ENCODE measurements around the gene TPO. TPM values are rescaled to one million over a fixed set of nuclear protein-coding genes. Genes with fewer than 3 reads are reported as not detected.

TPO gene
- polyA plus RNA-seq, 3 donors = not detected

DNA sequence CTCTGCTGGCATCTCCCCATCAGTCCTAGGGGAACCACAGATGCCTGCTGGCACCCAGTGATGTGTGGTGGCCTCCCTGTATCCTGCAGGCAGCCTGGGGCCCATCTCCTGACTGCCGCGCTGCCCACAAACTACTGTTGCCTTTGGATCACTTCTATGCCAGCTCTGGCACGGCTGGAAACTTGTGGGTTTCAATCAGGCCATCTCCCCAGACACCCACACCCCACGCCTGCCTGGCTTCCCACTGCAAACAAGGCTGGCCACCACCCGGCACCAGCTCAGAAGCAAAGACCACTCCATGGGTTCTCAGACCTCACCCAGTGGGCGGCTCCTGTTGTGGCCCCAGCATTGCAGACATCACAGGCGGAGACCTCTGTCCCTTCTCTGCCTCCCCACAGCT, 15.1 kb upstream of the TPO start:
- no peak for DNase-seq
- Histone ChIP-seq H3K27me3 (ENCODE audit: control insufficient read depth in 2 of 2, insufficient read depth in 2 of 2, low read length in 2 of 2) (no peaks in the 10 kb centered on the region), H3K4me2 (replicated peaks; ENCODE audit: extremely low read depth, low read length, poor library complexity, severe bottlenecking) (no peak overlapping the region), H4K20me1 (ENCODE audit: insufficient read depth, low read length) (no peaks in the 10 kb centered on the region), H3K4me1 (ENCODE audit: control insufficient read depth in 1 of 2, insufficient read depth in 2 of 2, low read length in 2 of 2) (peaks cover 0 to 10% of the 10 kb centered on the region in 2 donors), H3K27ac (ENCODE audit: low read depth in 1 of 2, low read length in 2 of 2) (no peak overlapping the region), H3K4me3 (replicated peaks in 1 of 3; ENCODE audit: low read depth in 2 of 3, low read length in 3 of 3) (no peak overlapping the region), H3K79me2 (ENCODE audit: insufficient read depth, low read length) (no peaks in the 10 kb centered on the region), H2AFZ (ENCODE audit: insufficient read depth, low read depth, low read length, poor library complexity, severe bottlenecking) (no peak overlapping the region), H3K36me3 (replicated peaks in 1 of 2; ENCODE audit: control insufficient read depth in 1 of 2, insufficient read depth in 2 of 2, low read length in 2 of 2) (no peaks in the 10 kb centered on the region), H3K9ac (ENCODE audit: insufficient read depth, low read length, poor library complexity, severe bottlenecking) (no peak overlapping the region), H3K9me3 (replicated peaks in 1 of 2; ENCODE audit: control insufficient read depth in 1 of 2, insufficient read depth in 1 of 2, low read length in 2 of 2) (peaks cover 0 to 9% of the 10 kb centered on the region in 2 donors)
- intact Hi-C loops (cut with micrococcal nuclease) = no loop called here
- H3K36me3 Mint-ChIP-seq = no peaks in the 10 kb centered on the region
- peaks cover 24% of the 10 kb centered on the region for H3K4me1 Mint-ChIP-seq
- 81% methylated on average over 5 of the region's 7 CpGs for WGBS (ENCODE audit: insufficient coverage)
- peaks cover 11 to 18% (median 18%) of the 10 kb centered on the region in 3 donors for H3K27me3 Mint-ChIP-seq (ENCODE audit: low read depth in 3 of 3)
- peaks cover 0 to 22% (median 6%) of the 10 kb centered on the region in 7 donors for H3K9me3 Mint-ChIP-seq
- TF ChIP-seq CTCF (IDR thresholded peaks at IDR 0.05) = no peak
- H3K27ac Mint-ChIP-seq = no peak overlapping the region
- H3K4me3 Mint-ChIP-seq = no peak overlapping the region

DNA sequence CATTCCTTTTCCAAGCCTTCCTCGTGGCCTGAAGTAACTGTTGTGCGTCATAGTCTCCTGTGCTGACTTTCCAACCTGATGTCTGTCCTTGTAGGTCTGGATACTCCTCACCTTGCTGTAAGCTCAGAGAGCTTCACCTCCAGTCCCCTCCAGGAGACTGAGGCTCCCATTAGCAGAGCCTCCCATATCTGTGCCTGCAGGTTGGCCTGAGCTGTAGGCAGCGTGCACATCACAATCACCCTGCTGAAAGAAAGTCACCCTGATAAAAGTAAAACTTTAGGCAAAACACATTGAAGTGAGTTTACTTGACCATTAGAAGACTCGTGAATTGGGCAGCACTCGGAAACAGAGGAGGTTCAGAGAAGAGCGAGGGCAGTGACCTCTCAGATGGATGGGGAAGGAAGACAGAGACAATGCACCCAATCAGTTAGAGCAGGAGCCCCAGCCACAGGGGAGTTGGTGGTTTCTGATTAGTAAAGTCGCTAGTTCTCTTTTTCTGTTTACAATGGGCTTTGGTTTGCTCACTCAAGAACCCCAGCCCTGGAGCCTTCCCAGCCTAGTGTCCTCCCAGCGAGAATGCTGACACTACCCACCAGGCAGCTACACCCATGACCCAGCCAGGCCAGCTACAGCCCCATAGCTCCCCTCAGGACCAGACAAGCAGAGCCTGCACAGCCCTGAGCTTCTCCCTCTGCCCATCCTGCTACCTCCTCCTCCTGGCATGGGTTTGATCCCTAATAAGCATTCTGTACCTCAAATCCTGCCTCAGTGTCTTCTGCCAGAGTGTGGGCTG, 12.1 kb upstream of the TPO start:
- no peak overlapping the region for H2AFZ ChIP-seq (ENCODE audit: insufficient read depth, low read depth, low read length, poor library complexity, severe bottlenecking)
- no peaks in the 10 kb centered on the region for H4K20me1 ChIP-seq (ENCODE audit: insufficient read depth, low read length)
- peaks cover 3 to 23% (median 7%) of the 10 kb centered on the region in 7 donors for H3K9me3 Mint-ChIP-seq
- TF ChIP-seq CTCF (IDR thresholded peaks at IDR 0.05) = no peak
- H3K36me3 Mint-ChIP-seq = no peaks in the 10 kb centered on the region
- H3K9me3 ChIP-seq (replicated peaks in 1 of 2; ENCODE audit: control insufficient read depth in 1 of 2, insufficient read depth in 1 of 2, low read length in 2 of 2) = peaks cover 0 to 12% of the 10 kb centered on the region in 2 donors
- H3K27ac ChIP-seq (ENCODE audit: low read depth in 1 of 2, low read length in 2 of 2) = no peak overlapping the region
- no peak overlapping the region for H3K4me3 ChIP-seq (replicated peaks in 1 of 3; ENCODE audit: low read depth in 2 of 3, low read length in 3 of 3)
- peak overlapping the region in 1 of 2 donors; percentile 72 for H3K4me3 Mint-ChIP-seq
- H3K79me2 ChIP-seq (ENCODE audit: insufficient read depth, low read length) = no peaks in the 10 kb centered on the region
- intact Hi-C loops (cut with micrococcal nuclease) = no loop called here
- peaks cover 24% of the 10 kb centered on the region for H3K4me1 Mint-ChIP-seq
- DNase-seq = no peak
- no peak overlapping the region for H3K9ac ChIP-seq (ENCODE audit: insufficient read depth, low read length, poor library complexity, severe bottlenecking)
- 39% methylated on average over 6 of the region's 8 CpGs for WGBS (ENCODE audit: insufficient coverage)
- H3K4me1 ChIP-seq (ENCODE audit: control insufficient read depth in 1 of 2, insufficient read depth in 2 of 2, low read length in 2 of 2) = peaks cover 0 to 10% of the 10 kb centered on the region in 2 donors
- H3K36me3 ChIP-seq (replicated peaks in 1 of 2; ENCODE audit: control insufficient read depth in 1 of 2, insufficient read depth in 2 of 2, low read length in 2 of 2) = no peaks in the 10 kb centered on the region
- peaks cover 13 to 18% (median 16%) of the 10 kb centered on the region in 3 donors for H3K27me3 Mint-ChIP-seq (ENCODE audit: low read depth in 3 of 3)
- H3K27ac Mint-ChIP-seq = no peak overlapping the region
- no peak overlapping the region for H3K4me2 ChIP-seq (replicated peaks; ENCODE audit: extremely low read depth, low read length, poor library complexity, severe bottlenecking)
- no peaks in the 10 kb centered on the region for H3K27me3 ChIP-seq (ENCODE audit: control insufficient read depth in 2 of 2, insufficient read depth in 2 of 2, low read length in 2 of 2)

All from CD14-positive monocyte (primary cell).